Kidney capillary endothelial cell (primary cell): ENCODE measurements around the gene RPL22L1.
"Not testable (repeated sequence)": the region's sequence is repeated elsewhere in the genome, so short reads cannot be mapped to it uniquely, and the experiment has no call there.

Source experiments
- DNase-seq: peaks from one replicate; pipeline ENCODE4 v3.0.0-alpha.2; 2018; ENCODE audit warnings: low spot score

Gene RPL22L1

GRCh38 chr3:170869645-170870593, at the start of gene RPL22L1:
TSS of gene RPL22L1 (minus strand) at chr3:170870195. CDS start at chr3:170870167, 28 bp downstream.
- peak; percentile 94 for DNase-seq

GRCh38 chr3:170918715-170919114, 48.7 kb upstream of the RPL22L1 start:
- DNase-seq = no peak

- no peak for DNase-seq
Observed at GRCh38 chr3:170914690-170915089, 44.7 kb upstream of the RPL22L1 start.

- no peak for DNase-seq
Observed at GRCh38 chr3:170914212-170914611, 44.2 kb upstream of the RPL22L1 start.

- no peak for DNase-seq
Observed at GRCh38 chr3:170911051-170911450, 41.1 kb upstream of the RPL22L1 start.

- DNase-seq = no peak
Observed at GRCh38 chr3:170910542-170910941, 40.5 kb upstream of the RPL22L1 start.

- no peak for DNase-seq
Observed at GRCh38 chr3:170909129-170909903, 39.3 kb upstream of the RPL22L1 start.

- DNase-seq = peak; percentile 94
Observed at GRCh38 chr3:170908235-170909116, 38.5 kb upstream of the RPL22L1 start, which contains the start of gene EIF5A2. TSS of gene EIF5A2 (minus strand) at chr3:170908637. CDS start at chr3:170907806, 831 bp downstream.

GRCh38 chr3:170907637-170908234, 37.7 kb upstream of the RPL22L1 start:
- DNase-seq = no peak

GRCh38 chr3:170905862-170906261, 35.9 kb upstream of the RPL22L1 start:
- no peak for DNase-seq

GRCh38 chr3:170903123-170903522, 33.1 kb upstream of the RPL22L1 start:
- no peak for DNase-seq

GRCh38 chr3:170899455-170899854, 29.5 kb upstream of the RPL22L1 start:
- no peak for DNase-seq

- DNase-seq = no peak
Observed at GRCh38 chr3:170897978-170898377, 28.0 kb upstream of the RPL22L1 start.

- DNase-seq = not testable (repeated sequence)
Observed at GRCh38 chr3:170897199-170897598, 27.2 kb upstream of the RPL22L1 start.

- no peak for DNase-seq
Observed at GRCh38 chr3:170896781-170897180, 26.8 kb upstream of the RPL22L1 start.

GRCh38 chr3:170896333-170896732, 26.3 kb upstream of the RPL22L1 start:
- DNase-seq = not testable (repeated sequence)

GRCh38 chr3:170893895-170894294, 23.9 kb upstream of the RPL22L1 start:
- DNase-seq = no peak

- DNase-seq = no peak
Observed at GRCh38 chr3:170889630-170890029, 19.6 kb upstream of the RPL22L1 start.

GRCh38 chr3:170889132-170889531, 19.1 kb upstream of the RPL22L1 start:
- no peak for DNase-seq

- not testable (repeated sequence) for DNase-seq
Observed at GRCh38 chr3:170884109-170884930, 14.3 kb upstream of the RPL22L1 start.
